Activated CD4-positive, alpha-beta memory T cell treated with anti-CD3 and anti-CD28 coated beads, Interleukin-2, amount 10 ng/mL, durations not matched to agents 7 days and 5 days (primary cell): ENCODE results near the gene PHB1. TPM values are rescaled to one million over a fixed set of nuclear protein-coding genes. Genes with fewer than 3 reads are reported as not detected.
A peak's percentile ranks its signal among the peaks of the same experiment; 100 is the strongest.
"Not testable (repeated sequence)": the region's sequence is repeated elsewhere in the genome, so short reads cannot be mapped to it uniquely, and the experiment has no call there.

Experiments used
- CTCF ChIA-PET: fragments of 350-600 bp; sonication (Branson Sonifier 250); formaldehyde crosslinking; loops from one replicate; lab custom pipeline; 2021; ENCODE audit warnings: antibody characterized with exemption, inconsistent platforms; lab: Charles Lee
- POLR2A ChIA-PET: fragments of 350-600 bp; sonication (Branson Sonifier 250); formaldehyde crosslinking; loops from one replicate; lab custom pipeline; 2021; ENCODE audit warnings: antibody characterized with exemption; lab: Charles Lee
- DNase-seq: peaks from one replicate; pipeline ENCODE4 v3.0.0-alpha.2; 2020
- H3K27ac Mint-ChIP-seq: one replicate; pipeline ENCODE4 v1.8.0; 2021; ENCODE audit warnings: mild to moderate bottlenecking, mixed read lengths
- H3K27me3 Mint-ChIP-seq: one replicate; pipeline ENCODE4 v1.8.0; 2021; ENCODE audit warnings: mixed read lengths
- H3K36me3 Mint-ChIP-seq: one replicate; pipeline ENCODE4 v1.8.0; 2021; ENCODE audit warnings: low read depth, mixed read lengths
- H3K4me1 Mint-ChIP-seq: one replicate; pipeline ENCODE4 v1.8.0; 2021; ENCODE audit warnings: mixed read lengths
- H3K4me3 Mint-ChIP-seq: one replicate; pipeline ENCODE4 v1.8.0; 2021; ENCODE audit warnings: mild to moderate bottlenecking, mixed read lengths
- H3K9me3 Mint-ChIP-seq: one replicate; pipeline ENCODE4 v1.8.0; 2021; ENCODE audit warnings: mixed read lengths
- total RNA-seq, 2 experiments: library from RNA; stranded (reverse); gene quantifications; one replicate each; pipeline ENCODE4 v1.2.3, GENCODE V29; 2021

Gene PHB1
- total RNA-seq, 2 experiments from 2014 or later, result 103 to 105 TPM

- DNase-seq, result no peak
- ChIA-PET CTCF (interaction anchor here (0.8 to 4.2 kb wide), 3 partner anchors 8 to 13 kb away, joined by 3 to 19 read pairs (median 3); no protein-coding TSS in a partner anchor), POLR2A (interaction anchor here (0.6 kb wide), 1 partner anchor 94 kb away, joined by 4 read pairs; no protein-coding TSS in a partner anchor)
- Mint-ChIP-seq H3K27ac (no peak overlapping the region), H3K4me3 (no peak overlapping the region), H3K9me3 (peaks cover 7% of the 10 kb centered on the region), H3K27me3 (peaks cover 9% of the 10 kb centered on the region), H3K4me1 (peaks cover 11% of the 10 kb centered on the region), H3K36me3 (peaks cover 4% of the 10 kb centered on the region)
These were observed 33.6 kb downstream of the PHB1 start for GRCh38 chr17:49381033-49381432.

GRCh38 chr17:49379926-49380325 lies 34.8 kb downstream of the PHB1 start:
- DNase-seq, result no peak
- Mint-ChIP-seq H3K27ac (no peak overlapping the region), H3K27me3 (peaks cover 9% of the 10 kb centered on the region), H3K4me1 (peaks cover 3% of the 10 kb centered on the region), H3K9me3 (peaks cover 7% of the 10 kb centered on the region), H3K4me3 (no peak overlapping the region), H3K36me3 (peaks cover 4% of the 10 kb centered on the region)
- POLR2A ChIA-PET, result no interaction called here
- CTCF ChIA-PET, result interaction anchor here (4.2 kb wide), 1 partner anchor 12 kb away, joined by 19 read pairs; no protein-coding TSS in a partner anchor

- POLR2A ChIA-PET, result no interaction called here
- Mint-ChIP-seq H3K4me3 (no peak overlapping the region), H3K4me1 (no peaks in the 10 kb centered on the region)
These were observed 36.4 kb downstream of the PHB1 start for GRCh38 chr17:49378311-49378710.

GRCh38 chr17:49375544-49375943 lies 39.1 kb downstream of the PHB1 start:
- no peak for DNase-seq
- H3K36me3 Mint-ChIP-seq, result peaks cover 4% of the 10 kb centered on the region
- no peak overlapping the region for H3K27ac Mint-ChIP-seq
- ChIA-PET POLR2A (interaction anchor here (1.4 kb wide), 1 partner anchor 74 kb away, joined by 3 read pairs; no protein-coding TSS in a partner anchor), CTCF (interaction anchor here (0.8 to 1.3 kb wide), 2 partner anchors 60 to 84 kb away, joined by 3 read pairs; no protein-coding TSS in a partner anchor)
- H3K4me3 Mint-ChIP-seq, result no peak overlapping the region
- peaks cover 4% of the 10 kb centered on the region for H3K27me3 Mint-ChIP-seq
- no peaks in the 10 kb centered on the region for H3K4me1 Mint-ChIP-seq
- H3K9me3 Mint-ChIP-seq, result peaks cover 7% of the 10 kb centered on the region

More at GRCh38 chr17:49378311-49378710, 36.4 kb downstream of the PHB1 start:
- Mint-ChIP-seq H3K27ac (no peak overlapping the region), H3K27me3 (peaks cover 4% of the 10 kb centered on the region), H3K9me3 (peaks cover 7% of the 10 kb centered on the region), H3K36me3 (peaks cover 4% of the 10 kb centered on the region)
- CTCF ChIA-PET, result interaction anchor here (0.9 to 3.5 kb wide), 2 partner anchors 10 to 13 kb away, joined by 4 to 17 read pairs; no protein-coding TSS in a partner anchor
- DNase-seq, result no peak

- CTCF ChIA-PET, result no interaction called here
- Mint-ChIP-seq H3K36me3 (no peaks in the 10 kb centered on the region), H3K9me3 (no peaks in the 10 kb centered on the region), H3K27me3 (no peaks in the 10 kb centered on the region), H3K4me1 (peaks cover 2% of the 10 kb centered on the region), H3K4me3 (no peak overlapping the region), H3K27ac (no peak overlapping the region)
- POLR2A ChIA-PET, result no interaction called here
- DNase-seq, result no peak
These were observed 41.6 kb downstream of the PHB1 start for GRCh38 chr17:49373115-49373514.

- ChIA-PET POLR2A (interaction anchor here (1.6 kb wide), 1 partner anchor 16 kb away, joined by 7 read pairs; no protein-coding TSS in a partner anchor), CTCF (interaction anchor here (1.5 kb wide), 1 partner anchor 35 kb away, joined by 4 read pairs; no protein-coding TSS in a partner anchor)
- no peak overlapping the region for H3K4me3 Mint-ChIP-seq
- no peaks in the 10 kb centered on the region for H3K36me3 Mint-ChIP-seq
- no peak overlapping the region for H3K27ac Mint-ChIP-seq
- H3K4me1 Mint-ChIP-seq, result peaks cover 5% of the 10 kb centered on the region
- H3K27me3 Mint-ChIP-seq, result no peaks in the 10 kb centered on the region
- no peaks in the 10 kb centered on the region for H3K9me3 Mint-ChIP-seq
- no peak for DNase-seq
These were observed 42.3 kb downstream of the PHB1 start for GRCh38 chr17:49372425-49372824.

GRCh38 chr17:49370971-49371834 lies 43.5 kb downstream of the PHB1 start:
- no peak overlapping the region for H3K27ac Mint-ChIP-seq
- H3K27me3 Mint-ChIP-seq, result no peaks in the 10 kb centered on the region
- no peaks in the 10 kb centered on the region for H3K9me3 Mint-ChIP-seq
- H3K4me3 Mint-ChIP-seq, result no peak overlapping the region
- POLR2A ChIA-PET, result interaction anchor here (0.6 to 1.6 kb wide), 2 partner anchors 17 to 52 kb away, joined by 3 to 7 read pairs; no protein-coding TSS in a partner anchor
- peaks cover 11% of the 10 kb centered on the region for H3K4me1 Mint-ChIP-seq
- DNase-seq, result no peak
- CTCF ChIA-PET, result interaction anchor here (0.6 to 7.5 kb wide), 6 partner anchors 10 to 59 kb away, joined by 3 to 132 read pairs (median 4); no protein-coding TSS in a partner anchor
- peaks cover 3% of the 10 kb centered on the region for H3K36me3 Mint-ChIP-seq

- H3K27ac Mint-ChIP-seq, result no peak overlapping the region
- peaks cover 23% of the 10 kb centered on the region for H3K4me1 Mint-ChIP-seq
- no peak overlapping the region for H3K4me3 Mint-ChIP-seq
- ChIA-PET POLR2A (interaction anchor here (2.9 kb wide), 1 partner anchor 19 kb away, joined by 18 read pairs; no protein-coding TSS in a partner anchor), CTCF (interaction anchor here (0.9 to 7.5 kb wide), 9 partner anchors 9 to 51 kb away, joined by 3 to 132 read pairs (median 16); no protein-coding TSS in a partner anchor)
- no peaks in the 10 kb centered on the region for H3K9me3 Mint-ChIP-seq
- no peaks in the 10 kb centered on the region for H3K27me3 Mint-ChIP-seq
- H3K36me3 Mint-ChIP-seq, result peaks cover 6% of the 10 kb centered on the region
- no peak for DNase-seq
These were observed 44.9 kb downstream of the PHB1 start for GRCh38 chr17:49369760-49370159.

GRCh38 chr17:49369089-49369488 lies 45.6 kb downstream of the PHB1 start:
- H3K4me3 Mint-ChIP-seq, result no peak overlapping the region
- ChIA-PET POLR2A (interaction anchor here (1.0 to 2.9 kb wide), 6 partner anchors 7 to 52 kb away, joined by 3 to 18 read pairs (median 5); partner anchors contain the start of gene PHB1), CTCF (interaction anchor here (0.6 to 7.5 kb wide), 25 partner anchors 8 to 161 kb away, joined by 3 to 132 read pairs (median 4); no protein-coding TSS in a partner anchor)
- H3K36me3 Mint-ChIP-seq, result peaks cover 6% of the 10 kb centered on the region
- no peak overlapping the region for H3K27ac Mint-ChIP-seq
- no peaks in the 10 kb centered on the region for H3K9me3 Mint-ChIP-seq
- H3K27me3 Mint-ChIP-seq, result no peaks in the 10 kb centered on the region
- peaks cover 27% of the 10 kb centered on the region for H3K4me1 Mint-ChIP-seq
- DNase-seq, result no peak

GRCh38 chr17:49365667-49366066 lies 49.0 kb downstream of the PHB1 start:
- CTCF ChIA-PET, result interaction anchor here (1.0 to 7.5 kb wide), 5 partner anchors 13 to 47 kb away, joined by 3 to 132 read pairs (median 4); no protein-coding TSS in a partner anchor
- POLR2A ChIA-PET, result interaction anchor here (1.0 to 1.9 kb wide), 3 partner anchors 26 to 50 kb away, joined by 3 to 5 read pairs (median 3); no protein-coding TSS in a partner anchor
- Mint-ChIP-seq H3K4me3 (no peak overlapping the region), H3K4me1 (peaks cover 36% of the 10 kb centered on the region), H3K9me3 (no peaks in the 10 kb centered on the region), H3K27ac (peak overlapping the region; percentile 82), H3K36me3 (peaks cover 12% of the 10 kb centered on the region), H3K27me3 (no peaks in the 10 kb centered on the region)
- peak; percentile 69 for DNase-seq

GRCh38 chr17:49365126-49365525 lies 49.6 kb downstream of the PHB1 start:
- H3K9me3 Mint-ChIP-seq, DNase-seq, H3K27ac Mint-ChIP-seq, H3K27me3 Mint-ChIP-seq, H3K4me3 Mint-ChIP-seq: not testable (repeated sequence)
- POLR2A ChIA-PET, result interaction anchor here (1.0 to 1.9 kb wide), 3 partner anchors 25 to 49 kb away, joined by 3 to 5 read pairs (median 3); no protein-coding TSS in a partner anchor
- H3K4me1 Mint-ChIP-seq, result peaks cover 40% of the 10 kb centered on the region
- H3K36me3 Mint-ChIP-seq, result peaks cover 16% of the 10 kb centered on the region
- CTCF ChIA-PET, result interaction anchor here (1.8 to 7.5 kb wide), 3 partner anchors 13 to 47 kb away, joined by 4 to 132 read pairs (median 60); no protein-coding TSS in a partner anchor

- Mint-ChIP-seq H3K27ac (no peak overlapping the region), H3K4me3 (no peak overlapping the region), H3K9me3 (no peaks in the 10 kb centered on the region), H3K4me1 (peaks cover 51% of the 10 kb centered on the region), H3K27me3 (no peaks in the 10 kb centered on the region), H3K36me3 (peaks cover 19% of the 10 kb centered on the region)
- no peak for DNase-seq
- ChIA-PET CTCF (interaction anchor here (5.5 kb wide), 1 partner anchor 22 kb away, joined by 60 read pairs; no protein-coding TSS in a partner anchor), POLR2A (interaction anchor here (1.9 to 6.8 kb wide), 2 partner anchors 24 kb away, joined by 5 to 71 read pairs; no protein-coding TSS in a partner anchor)
These were observed 50.6 kb downstream of the PHB1 start for GRCh38 chr17:49364119-49364518.
